Neuronal stem cell (in vitro differentiated cells): ENCODE data around the gene NDUFS3.

Experiments used
- DNase-seq: peaks from one replicate; pipeline ENCODE4 v3.0.0-alpha.2; 2013; ENCODE audit warnings: low spot score
- H2AFZ ChIP-seq: one replicate; pipeline ENCODE4 v1.6.1; 2013; ENCODE audit warnings: mild to moderate bottlenecking, low read length, inconsistent platforms
- H2AK5ac ChIP-seq: 2 replicates; pipeline ENCODE4 v1.6.1; 2013; ENCODE audit warnings: low read depth, mild to moderate bottlenecking, inconsistent platforms, low read length, moderate library complexity, mixed read lengths
- H2BK120ac ChIP-seq: 2 replicates; pipeline ENCODE4 v1.6.1; 2013; ENCODE audit warnings: low read depth, mild to moderate bottlenecking, inconsistent platforms, low read length, moderate library complexity, mixed read lengths
- H2BK12ac ChIP-seq: one replicate; pipeline ENCODE4 v1.6.1; 2013; ENCODE audit warnings: low read length, inconsistent platforms
- H2BK15ac ChIP-seq: 2 replicates; pipeline ENCODE4 v1.6.1; 2013; ENCODE audit warnings: mild to moderate bottlenecking, low read length, inconsistent platforms, mixed read lengths
- H2BK5ac ChIP-seq: one replicate; pipeline ENCODE4 v1.6.1; 2013; ENCODE audit warnings: inconsistent platforms, mild to moderate bottlenecking, low read length, moderate library complexity
- H3K14ac ChIP-seq: one replicate; pipeline ENCODE4 v1.6.1; 2013; ENCODE audit warnings: low read length, inconsistent platforms
- H3K18ac ChIP-seq: 2 replicates; pipeline ENCODE4 v1.6.1; 2013; ENCODE audit warnings: low read length, inconsistent platforms
- H3K23ac ChIP-seq: 2 replicates; pipeline ENCODE4 v1.6.1; 2013; ENCODE audit warnings: low read depth, mild to moderate bottlenecking, mixed read lengths, low read length, inconsistent platforms; ENCODE audit not compliant: poor library complexity
- H3K27ac ChIP-seq: replicated peaks from 3 replicates; pipeline ENCODE4 v1.5.1; 2013; ENCODE audit warnings: low read length, inconsistent platforms
- H3K27me3 ChIP-seq, 3 experiments: 2 replicates each; pipeline ENCODE4 v1.6.1; 2013; ENCODE audit warnings: low read length in 3 of 3, mild to moderate bottlenecking in 2 of 3, inconsistent platforms in 1 of 3, low read depth in 1 of 3, mixed read lengths in 1 of 3, moderate library complexity in 1 of 3; ENCODE audit not compliant: control insufficient read depth in 3 of 3, insufficient read depth in 3 of 3
- H3K36me3 ChIP-seq, 2 donors: replicated peaks in 1 of 2; 2 replicates each; pipeline ENCODE4 v1.6.1; 2013; ENCODE audit warnings: low read length in 2 of 2; ENCODE audit not compliant: control insufficient read depth in 2 of 2, insufficient read depth in 2 of 2
- H3K4ac ChIP-seq: 2 replicates; pipeline ENCODE4 v1.6.1; 2013; ENCODE audit warnings: inconsistent platforms, mild to moderate bottlenecking, low read length, moderate library complexity
- H3K4me1 ChIP-seq, 2 donors: 1 replicate in 1 of 2; 2 replicates in 1 of 2; pipeline ENCODE4 v1.6.1; 2013; ENCODE audit warnings: low read length in 2 of 2, low read depth in 1 of 2; ENCODE audit not compliant: control insufficient read depth in 2 of 2, insufficient read depth in 1 of 2
- H3K4me2 ChIP-seq: one replicate; pipeline ENCODE4 v1.6.1; 2013; ENCODE audit warnings: mild to moderate bottlenecking, low read length, inconsistent platforms; ENCODE audit not compliant: insufficient read depth, poor library complexity, severe bottlenecking
- H3K4me3 ChIP-seq, 2 donors: 2 replicates each; pipeline ENCODE4 v1.5.1; 2013; ENCODE audit warnings: low read length in 2 of 2, mild to moderate bottlenecking in 2 of 2, inconsistent platforms in 1 of 2, moderate library complexity in 1 of 2
- H3K79me1 ChIP-seq: one replicate; pipeline ENCODE4 v1.6.1; 2013; ENCODE audit warnings: low read depth, mild to moderate bottlenecking, inconsistent platforms, low read length, moderate library complexity
- H3K9ac ChIP-seq: one replicate; pipeline ENCODE4 v1.6.1; 2013; ENCODE audit warnings: mild to moderate bottlenecking, low read depth, low read length, inconsistent platforms; ENCODE audit not compliant: poor library complexity
- H3K9me3 ChIP-seq, 2 donors: replicated peaks in 1 of 2; 2 replicates each; pipeline versions ENCODE3 to v1.6.1; 2013; ENCODE audit warnings: low read length in 2 of 2, mild to moderate bottlenecking in 2 of 2, inconsistent platforms in 1 of 2, low read depth in 1 of 2, mixed read lengths in 1 of 2, moderate library complexity in 1 of 2; ENCODE audit not compliant: control insufficient read depth in 2 of 2, insufficient read depth in 1 of 2
- H4K8ac ChIP-seq: one replicate; pipeline ENCODE4 v1.6.1; 2013; ENCODE audit warnings: low read depth, mild to moderate bottlenecking, inconsistent platforms, low read length, moderate library complexity
- H4K91ac ChIP-seq: one replicate; pipeline ENCODE4 v1.6.1; 2013; ENCODE audit warnings: low read length, low read depth, mild to moderate bottlenecking, inconsistent platforms; ENCODE audit not compliant: poor library complexity
- WGBS, 2 donors: extraction: QIAGEN DNeasy Blood & Tissue Kit; methylation state at CpG; one replicate each; pipeline ENCODE4 v1.1.7; 2013; ENCODE audit warnings: missing lambda C conversion rate in 2 of 2, mixed read lengths in 1 of 2; ENCODE audit not compliant: insufficient read length in 2 of 2, insufficient replicate concordance in 1 of 2; ENCODE audit errors: extremely low coverage in 2 of 2; 5-methylcytosine and 5-hydroxymethylcytosine counted together

The NDUFS3 gene

DNA sequence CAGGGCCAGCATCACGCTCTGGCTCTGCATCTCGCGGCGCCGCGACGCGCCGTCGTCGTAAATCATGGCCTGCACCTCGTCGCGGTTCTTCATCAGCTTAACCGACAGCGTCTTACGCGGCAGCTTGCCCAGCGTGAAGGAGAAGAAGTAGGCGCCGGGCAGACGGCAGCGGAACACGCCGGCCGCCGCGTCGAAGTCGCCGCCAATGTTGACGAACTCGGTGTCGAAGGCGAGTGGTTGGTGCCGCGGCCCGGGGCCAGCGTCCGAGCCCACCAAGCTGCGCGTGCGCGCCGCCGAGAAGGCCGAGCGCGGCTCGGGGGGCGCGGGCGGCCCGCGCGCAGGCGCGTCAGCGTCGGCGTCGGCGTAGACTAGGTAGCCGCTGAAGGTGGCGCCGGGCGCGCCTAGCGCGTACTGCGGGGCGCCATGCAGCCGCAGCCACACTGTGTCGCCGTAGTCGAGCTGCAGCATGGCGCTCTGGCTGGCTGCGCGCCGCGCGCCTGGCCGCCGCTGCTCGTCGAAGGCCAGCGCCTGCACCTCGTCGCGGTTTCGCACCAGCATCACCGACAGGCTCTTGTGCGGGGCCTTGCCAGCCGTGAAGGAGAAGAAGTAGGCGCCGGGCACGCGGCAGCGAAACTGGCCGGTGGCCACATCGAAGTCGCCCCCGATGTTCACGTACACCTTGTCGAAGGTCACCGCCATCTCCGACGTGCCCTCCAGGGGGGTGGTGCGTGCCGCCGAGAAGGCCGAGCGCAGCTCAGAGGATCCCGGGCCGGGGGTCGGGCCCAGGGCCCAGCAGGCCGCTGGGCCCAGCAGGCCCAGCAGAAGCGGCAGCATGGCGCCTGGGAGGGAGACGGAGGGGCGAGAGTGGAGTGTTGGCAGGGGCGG, 11.3 kb downstream of the NDUFS3 start:
- H3K9ac ChIP-seq = peak overlapping the region; percentile 57
- H2BK15ac ChIP-seq = no peak overlapping the region
- peaks cover 11 to 26% of the 10 kb centered on the region in 2 donors for H3K4me1 ChIP-seq
- H3K23ac ChIP-seq = no peak overlapping the region
- no peak overlapping the region for H3K18ac ChIP-seq
- H2BK5ac ChIP-seq = no peak overlapping the region
- no peak overlapping the region for H2AK5ac ChIP-seq
- H3K79me1 ChIP-seq = peaks cover 4% of the 10 kb centered on the region
- no peak overlapping the region for H4K91ac ChIP-seq
- H3K4ac ChIP-seq = no peak overlapping the region
- no CpG with 5 or more reads among the region's 122 CpGs for WGBS, 2 donors
- no peak overlapping the region for H2BK120ac ChIP-seq
- H2AFZ ChIP-seq = no peak overlapping the region
- no peak overlapping the region for H3K27ac ChIP-seq
- peaks cover 0 to 19% (median 3%) of the 10 kb centered on the region in 3 experiments for H3K27me3 ChIP-seq
- peaks cover 0 to 2% of the 10 kb centered on the region in 2 donors for H3K36me3 ChIP-seq
- H3K4me2 ChIP-seq = no peak overlapping the region
- H3K4me3 ChIP-seq = no peak overlapping the region
- no peak overlapping the region for H3K14ac ChIP-seq
- H4K8ac ChIP-seq = no peak overlapping the region
- DNase-seq = no peak
- H2BK12ac ChIP-seq = no peak overlapping the region
- H3K9me3 ChIP-seq = no peaks in the 10 kb centered on the region

DNA sequence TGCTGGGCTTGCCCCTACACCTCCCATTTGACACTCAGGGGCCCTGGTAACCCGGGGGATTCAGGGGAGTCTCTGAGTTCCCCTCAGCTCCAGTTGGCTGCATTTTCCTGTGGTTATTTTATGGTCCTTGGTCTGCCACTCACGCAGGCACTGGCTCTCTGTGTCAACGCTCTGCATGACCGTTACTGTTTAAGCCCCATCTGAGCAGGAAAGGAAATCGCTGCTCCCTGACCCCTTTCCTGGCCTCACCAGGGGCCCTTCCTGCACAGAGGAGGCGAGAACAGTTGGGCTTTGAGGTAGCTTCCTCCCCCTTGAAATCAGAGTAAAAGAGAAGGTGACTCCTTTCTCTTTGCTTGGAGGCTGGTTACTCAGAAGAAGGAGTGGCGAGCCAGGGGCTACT, 12.9 kb downstream of the NDUFS3 start:
- Histone ChIP-seq H2AFZ (peak overlapping the region; percentile 81), H3K27me3 (peaks cover 0 to 21% (median 3%) of the 10 kb centered on the region in 3 experiments), H2BK15ac (no peak overlapping the region), H3K4me2 (no peak overlapping the region), H3K79me1 (peaks cover 2% of the 10 kb centered on the region), H2AK5ac (no peak overlapping the region), H3K14ac (no peak overlapping the region), H3K23ac (no peak overlapping the region), H3K4me3 (no peak overlapping the region), H3K18ac (no peak overlapping the region), H3K4me1 (peaks cover 11 to 26% of the 10 kb centered on the region in 2 donors), H4K91ac (no peak overlapping the region), H3K27ac (no peak overlapping the region), H2BK5ac (no peak overlapping the region), H3K9me3 (no peaks in the 10 kb centered on the region), H4K8ac (no peak overlapping the region), H3K4ac (no peak overlapping the region), H3K36me3 (no peaks in the 10 kb centered on the region), H2BK12ac (no peak overlapping the region), H2BK120ac (no peak overlapping the region), H3K9ac (no peak overlapping the region)
- DNase-seq = no peak
- no CpG with 5 or more reads among the region's 7 CpGs for WGBS, 2 donors

DNA sequence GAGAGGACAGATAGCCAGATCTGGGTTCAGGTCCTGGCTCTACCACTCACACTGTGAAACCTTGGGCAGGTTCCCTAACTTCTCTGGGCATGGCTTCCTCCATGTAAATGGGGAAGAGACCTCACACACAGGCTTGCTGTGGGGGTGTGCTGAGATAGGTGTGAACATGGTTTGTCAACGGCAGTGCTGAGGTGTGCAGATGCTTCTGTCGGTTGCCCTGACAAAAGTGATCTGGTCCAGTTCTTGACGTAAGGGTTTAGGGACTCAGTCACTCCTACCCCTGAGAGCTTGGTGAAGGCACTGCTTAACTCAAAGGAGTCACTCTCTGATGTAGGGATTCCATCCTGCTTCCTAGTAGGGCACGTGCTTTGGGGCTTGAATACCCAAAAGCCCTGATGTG, 13.4 kb downstream of the NDUFS3 start:
- no peak overlapping the region for H3K23ac ChIP-seq
- no peak overlapping the region for H3K4me3 ChIP-seq
- H3K4me2 ChIP-seq = no peak overlapping the region
- no peak overlapping the region for H2BK120ac ChIP-seq
- no CpG with 5 or more reads among the region's 4 CpGs for WGBS, 2 donors
- no peak overlapping the region for H2BK12ac ChIP-seq
- peaks cover 0 to 21% (median 3%) of the 10 kb centered on the region in 3 experiments for H3K27me3 ChIP-seq
- DNase-seq = no peak
- peaks cover 2% of the 10 kb centered on the region for H3K79me1 ChIP-seq
- no peaks in the 10 kb centered on the region for H3K9me3 ChIP-seq
- no peak overlapping the region for H3K9ac ChIP-seq
- no peak overlapping the region for H2BK15ac ChIP-seq
- H4K8ac ChIP-seq = no peak overlapping the region
- H4K91ac ChIP-seq = no peak overlapping the region
- no peak overlapping the region for H2AK5ac ChIP-seq
- H3K27ac ChIP-seq = no peak overlapping the region
- no peak overlapping the region for H3K14ac ChIP-seq
- H2BK5ac ChIP-seq = no peak overlapping the region
- peak overlapping the region; percentile 81 for H2AFZ ChIP-seq
- H3K36me3 ChIP-seq = no peaks in the 10 kb centered on the region
- no peak overlapping the region for H3K18ac ChIP-seq
- H3K4ac ChIP-seq = no peak overlapping the region
- peaks cover 11 to 26% of the 10 kb centered on the region in 2 donors for H3K4me1 ChIP-seq

DNA sequence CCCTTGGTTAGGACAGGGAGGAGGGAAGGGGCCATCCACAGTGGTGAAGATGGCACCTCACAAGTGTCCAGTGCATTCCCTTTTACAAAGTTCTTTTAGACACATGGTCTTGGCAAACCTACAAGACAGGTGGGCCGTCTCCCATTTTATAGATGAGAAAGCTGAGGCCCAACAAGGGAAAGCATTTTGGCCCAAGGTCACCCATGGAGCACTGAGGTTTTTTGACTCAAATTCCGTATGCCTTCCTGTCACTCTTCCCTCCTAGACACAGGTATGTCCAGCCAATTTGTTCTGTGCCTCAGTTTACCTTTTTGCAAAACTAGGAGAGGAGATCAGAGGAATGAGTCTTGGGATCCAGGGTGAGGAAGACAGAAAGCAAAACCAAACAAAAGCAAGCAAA, 14.1 kb downstream of the NDUFS3 start:
- no peak overlapping the region for H3K27ac ChIP-seq
- H2BK12ac ChIP-seq = no peak overlapping the region
- H3K4me2 ChIP-seq = no peak overlapping the region
- H2AFZ ChIP-seq = no peak overlapping the region
- no peak overlapping the region for H3K18ac ChIP-seq
- peaks cover 11 to 26% of the 10 kb centered on the region in 2 donors for H3K4me1 ChIP-seq
- no peak overlapping the region for H2BK15ac ChIP-seq
- H3K14ac ChIP-seq = no peak overlapping the region
- DNase-seq = no peak
- H3K9ac ChIP-seq = no peak overlapping the region
- H3K4me3 ChIP-seq = no peak overlapping the region
- no peak overlapping the region for H3K23ac ChIP-seq
- H4K8ac ChIP-seq = no peak overlapping the region
- no peak overlapping the region for H3K4ac ChIP-seq
- peaks cover 2% of the 10 kb centered on the region for H3K79me1 ChIP-seq
- H2AK5ac ChIP-seq = no peak overlapping the region
- WGBS, 2 donors = no CpG with 5 or more reads among the region's 2 CpGs
- peaks cover 0 to 21% (median 3%) of the 10 kb centered on the region in 3 experiments for H3K27me3 ChIP-seq
- H4K91ac ChIP-seq = no peak overlapping the region
- no peaks in the 10 kb centered on the region for H3K9me3 ChIP-seq
- H2BK120ac ChIP-seq = no peak overlapping the region
- no peak overlapping the region for H2BK5ac ChIP-seq
- no peaks in the 10 kb centered on the region for H3K36me3 ChIP-seq
